Stimulated activated CD4-positive, alpha-beta T cell treated with anti-CD3 and anti-CD28 coated beads, Interleukin-15, amount 100 ng/mL, for 1 hour (primary cell): ENCODE data around the gene NLK.

ENCODE experiments used
- DNase-seq, 2 donors: peaks; one replicate each; pipeline ENCODE4 v3.0.0-alpha.2; 2020; ENCODE audit warnings: low read depth in 1 of 2, low spot score in 1 of 2

Gene NLK

GRCh38 chr17:28112181-28112580 lies 69.7 kb downstream of the NLK start:
- no peak for DNase-seq

GRCh38 chr17:28112606-28113005 lies 70.1 kb downstream of the NLK start:
- no peak for DNase-seq

- no peak for DNase-seq
Observed at GRCh38 chr17:28113269-28113668, 70.8 kb downstream of the NLK start.

- DNase-seq: no peak
Observed at GRCh38 chr17:28115046-28115445, 72.6 kb downstream of the NLK start.

GRCh38 chr17:28117304-28117703 lies 74.8 kb downstream of the NLK start:
- DNase-seq: no peak

- no peak for DNase-seq
Observed at GRCh38 chr17:28118362-28118761, 75.9 kb downstream of the NLK start.

GRCh38 chr17:28119046-28119445 lies 76.6 kb downstream of the NLK start:
- DNase-seq: no peak

- DNase-seq: no peak
Observed at GRCh38 chr17:28119560-28119959, 77.1 kb downstream of the NLK start.

GRCh38 chr17:28120766-28121165 lies 78.3 kb downstream of the NLK start:
- DNase-seq: no peak

GRCh38 chr17:28124962-28125361 lies 82.5 kb downstream of the NLK start:
- no peak for DNase-seq

- DNase-seq: no peak
Observed at GRCh38 chr17:28125526-28126378, 83.3 kb downstream of the NLK start.

- no peak for DNase-seq
Observed at GRCh38 chr17:28127196-28127595, 84.7 kb downstream of the NLK start.

GRCh38 chr17:28128779-28129178 lies 86.3 kb downstream of the NLK start:
- DNase-seq: no peak

- no peak for DNase-seq
Observed at GRCh38 chr17:28130472-28130871, 88.0 kb downstream of the NLK start.

GRCh38 chr17:28131599-28131998 lies 89.1 kb downstream of the NLK start:
- DNase-seq: no peak

- DNase-seq: no peak
Observed at GRCh38 chr17:28133562-28133970, 91.1 kb downstream of the NLK start.

- DNase-seq: no peak
Observed at GRCh38 chr17:28136923-28137322, 94.4 kb downstream of the NLK start.

GRCh38 chr17:28139822-28140221 lies 97.3 kb downstream of the NLK start:
- no peak for DNase-seq

GRCh38 chr17:28141313-28141712 lies 98.8 kb downstream of the NLK start:
- no peak for DNase-seq

GRCh38 chr17:28141773-28142172 lies 99.3 kb downstream of the NLK start:
- no peak for DNase-seq

GRCh38 chr17:28142305-28142704 lies 99.8 kb downstream of the NLK start:
- DNase-seq: no peak

GRCh38 chr17:28144019-28144418 lies 101.5 kb downstream of the NLK start:
- no peak for DNase-seq

- no peak for DNase-seq
Observed at GRCh38 chr17:28145348-28145747, 102.9 kb downstream of the NLK start.
